Activated CD4-positive, CD25-positive, alpha-beta regulatory T cell (primary cell): Measurements from ENCODE around the gene EPS8L3.
"Not testable (repeated sequence)": the region's sequence is repeated elsewhere in the genome, so short reads cannot be mapped to it uniquely, and the experiment has no call there.

Experiments
- DNase-seq, 4 experiments: peaks; one replicate each; lab custom pipeline; 2025; lab: John Stamatoyannopoulos, UW

The EPS8L3 gene

GRCh38 chr1:109711593-109712320, 52.0 kb downstream of the EPS8L3 start, which contains the start of gene GSTM5:
Gene GSTM5 (plus strand): TSS chr1:109712251. CDS start chr1:109712313, 62 bp downstream.
- DNase-seq = not testable (repeated sequence)

GRCh38 chr1:109709822-109710221, 53.9 kb downstream of the EPS8L3 start:
- not testable (repeated sequence) for DNase-seq

GRCh38 chr1:109708949-109709348, 54.8 kb downstream of the EPS8L3 start:
- DNase-seq = not testable (repeated sequence)

- no peak for DNase-seq
Measured at GRCh38 chr1:109705411-109705810, 58.3 kb downstream of the EPS8L3 start.

- no peak for DNase-seq
Measured at GRCh38 chr1:109704173-109704572, 59.5 kb downstream of the EPS8L3 start.

GRCh38 chr1:109702940-109703339, 60.8 kb downstream of the EPS8L3 start:
- not testable (repeated sequence) for DNase-seq
